Activated CD8-positive, alpha-beta memory T cell treated with anti-CD3 and anti-CD28 coated beads for 4 hours (primary cell): ENCODE measurements around the gene GDPD4.
"Not testable (repeated sequence)": the region's sequence is repeated elsewhere in the genome, so short reads cannot be mapped to it uniquely, and the experiment has no call there.

Source experiments
- DNase-seq, 2 donors: peaks; one replicate each; pipeline ENCODE4 v3.0.0-alpha.2; 2020; ENCODE audit warnings: low read depth in 2 of 2

GDPD4 gene, protein sequence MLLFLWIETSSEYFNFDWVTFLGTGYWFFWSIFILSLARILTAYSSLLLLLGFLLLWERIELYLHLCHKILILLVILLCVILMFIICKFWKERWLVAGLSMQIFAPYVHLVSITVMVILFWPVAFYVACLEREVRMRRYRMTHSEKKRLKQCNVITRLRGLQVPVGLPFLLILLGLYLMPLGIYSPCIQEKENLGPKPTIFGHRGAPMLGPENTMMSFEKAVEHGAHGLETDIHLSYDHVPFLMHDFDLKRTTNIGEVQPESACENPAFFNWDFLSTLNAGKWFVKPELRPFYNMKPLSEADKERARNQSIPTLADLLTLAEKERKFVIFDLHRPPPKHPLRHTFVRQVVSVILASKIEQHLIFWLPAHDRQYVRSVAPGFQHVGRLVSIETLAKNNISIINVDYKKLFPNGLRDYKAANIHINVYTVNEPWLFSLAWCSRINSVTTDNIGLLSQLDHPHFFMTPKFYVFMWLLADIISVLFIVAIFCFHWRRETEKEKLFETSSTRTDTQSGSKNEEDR

GRCh38 chr11:77301510-77301909 is at the start of gene GDPD4:
GDPD4 (minus strand) TSS chr11:77301686; CDS start chr11:77285137, 16,549 bp downstream.
- DNase-seq, result no peak

GRCh38 chr11:77347948-77348347 is 46.5 kb upstream of the GDPD4 start:
- DNase-seq, result no peak

GRCh38 chr11:77346906-77347603 is 45.6 kb upstream of the GDPD4 start:
- DNase-seq, result no peak

GRCh38 chr11:77345621-77346020 is 44.1 kb upstream of the GDPD4 start:
- no peak for DNase-seq

- DNase-seq, result no peak
Observed at GRCh38 chr11:77340501-77340900, 39.0 kb upstream of the GDPD4 start.

- DNase-seq, result no peak
Observed at GRCh38 chr11:77332259-77332658, 30.8 kb upstream of the GDPD4 start.

- DNase-seq, result no peak
Observed at GRCh38 chr11:77325159-77325558, 23.7 kb upstream of the GDPD4 start.

DNA sequence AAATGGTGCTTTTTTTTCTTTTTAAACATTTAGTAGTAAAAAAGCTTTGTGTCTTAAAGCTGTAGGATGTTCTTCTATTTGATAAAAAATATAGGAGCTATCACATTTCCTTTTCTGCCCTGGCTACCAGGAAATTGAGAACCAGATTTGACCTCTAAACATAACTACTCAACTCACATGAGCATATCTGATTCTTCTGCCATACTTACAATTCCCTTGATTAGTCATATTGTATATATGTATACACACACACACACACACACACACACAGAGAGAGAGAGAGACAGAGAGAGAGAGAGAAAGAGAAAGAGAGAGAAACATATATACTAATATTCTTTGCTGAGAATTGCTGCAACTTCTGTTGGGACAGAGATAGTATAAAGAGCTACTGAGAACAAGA is 23.0 kb upstream of the GDPD4 start:
- DNase-seq, result no peak

DNA sequence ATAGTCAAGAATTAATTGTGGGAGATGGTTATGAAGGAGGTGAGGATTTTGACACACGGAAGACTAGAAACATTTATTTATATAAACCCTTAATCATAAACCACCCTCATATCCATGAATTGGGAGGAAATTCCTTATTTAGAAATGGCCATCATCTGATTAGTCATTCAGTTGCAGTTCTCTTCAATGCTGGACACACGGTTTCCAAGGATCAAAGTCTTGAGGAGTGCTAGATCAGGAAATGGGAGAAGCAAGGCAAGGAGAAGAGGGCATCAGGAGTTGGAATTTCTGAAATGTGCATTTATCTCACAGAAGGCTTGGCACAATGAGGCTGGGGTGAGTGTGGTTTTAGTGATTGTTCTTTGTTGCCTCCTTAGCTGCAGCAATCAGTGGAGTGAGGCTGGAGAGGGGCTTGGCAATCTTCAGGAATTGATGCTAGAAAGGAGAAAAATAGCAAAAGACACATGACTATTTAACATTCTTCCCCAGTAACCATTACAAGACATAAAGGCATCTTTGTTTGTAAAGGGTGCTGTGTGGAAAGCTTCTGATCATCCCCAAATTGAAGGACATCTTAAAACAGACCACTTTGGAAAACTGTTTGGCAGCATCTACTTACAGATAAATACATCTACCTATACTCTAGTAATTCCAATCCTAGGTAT is 21.6 kb upstream of the GDPD4 start:
- no peak for DNase-seq

DNA sequence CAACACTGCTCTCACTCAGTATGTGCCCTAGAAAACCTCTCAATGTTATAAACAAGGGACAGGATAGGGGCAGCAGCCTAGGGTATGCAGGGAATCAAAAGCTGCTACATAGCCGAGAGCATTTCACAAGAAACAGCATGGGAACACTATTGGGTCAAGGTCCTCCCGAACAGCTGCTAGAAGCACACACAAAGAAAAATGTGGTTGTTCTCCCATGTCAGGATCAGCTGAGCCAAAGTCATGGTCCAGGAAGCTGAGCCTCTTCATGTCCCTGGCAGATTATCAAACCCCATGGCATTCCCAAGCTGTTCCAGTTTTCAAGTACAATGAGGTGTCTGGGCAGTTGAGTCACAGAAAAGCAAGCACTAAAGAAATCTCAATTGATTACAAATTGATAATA is 21.0 kb upstream of the GDPD4 start:
- DNase-seq, result no peak

GRCh38 chr11:77320351-77320750 is 18.9 kb upstream of the GDPD4 start:
- DNase-seq, result no peak

DNA sequence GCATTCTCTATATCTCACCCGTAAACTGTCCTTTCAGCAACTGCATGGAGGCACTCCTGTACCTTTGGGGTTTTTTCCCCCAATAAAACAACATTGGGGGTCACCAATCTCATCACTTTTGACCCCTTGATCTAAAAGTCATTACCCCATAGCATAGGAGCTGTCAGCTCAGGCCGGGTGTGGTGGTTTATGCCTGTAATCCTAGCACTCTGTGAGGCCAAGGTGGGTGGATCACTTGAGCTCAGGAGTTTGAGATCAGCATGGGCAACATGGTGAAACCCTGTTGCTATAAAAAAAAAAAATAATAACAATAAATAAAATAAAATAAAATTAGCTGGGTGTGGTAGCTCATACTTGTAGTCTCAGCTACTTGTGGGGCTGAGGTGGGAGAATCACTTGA is 17.1 kb upstream of the GDPD4 start:
- DNase-seq, result no peak

GRCh38 chr11:77316733-77317342 is 15.4 kb upstream of the GDPD4 start:
- no peak for DNase-seq

- no peak for DNase-seq
Observed at GRCh38 chr11:77312107-77312506, 10.6 kb upstream of the GDPD4 start.

DNA sequence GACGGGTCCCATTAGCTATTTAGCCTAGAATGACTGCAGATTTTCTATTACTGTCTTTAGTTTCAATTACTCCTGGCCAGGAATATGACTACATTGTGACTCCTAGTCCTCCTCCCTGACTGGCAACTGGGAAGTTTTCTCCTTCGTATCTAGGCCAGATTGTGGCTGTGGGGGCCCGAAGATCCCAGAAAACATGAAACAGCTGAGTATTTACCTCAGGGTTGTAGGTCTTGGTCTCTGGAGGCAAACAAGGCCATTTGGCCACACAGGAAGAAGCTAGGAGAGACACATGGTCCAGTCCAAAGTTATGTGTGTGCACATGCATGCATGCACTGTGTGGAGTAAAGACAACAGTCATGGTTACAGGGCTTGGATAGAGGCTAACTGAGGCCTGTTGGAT is 10.2 kb upstream of the GDPD4 start:
- DNase-seq, result no peak

DNA sequence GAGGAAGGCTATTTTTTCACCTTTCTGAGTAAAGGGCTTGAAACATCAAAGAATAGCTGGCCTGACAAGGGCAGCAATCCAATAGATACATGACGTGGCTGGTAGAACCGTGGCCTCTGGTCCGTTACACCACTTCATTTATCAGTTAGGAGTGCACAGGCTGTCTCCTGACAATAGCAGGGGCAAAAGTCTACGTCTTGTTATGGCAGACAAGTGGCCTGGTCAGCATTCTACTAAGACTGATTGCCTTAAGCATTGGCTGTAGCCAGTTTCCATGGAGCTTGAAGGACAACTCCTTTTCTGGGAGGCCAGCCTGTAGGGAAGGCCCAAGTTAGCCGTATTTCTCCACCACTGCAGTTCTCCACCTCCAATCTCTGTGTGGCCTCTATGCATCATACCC is 9.2 kb upstream of the GDPD4 start:
- no peak for DNase-seq

DNA sequence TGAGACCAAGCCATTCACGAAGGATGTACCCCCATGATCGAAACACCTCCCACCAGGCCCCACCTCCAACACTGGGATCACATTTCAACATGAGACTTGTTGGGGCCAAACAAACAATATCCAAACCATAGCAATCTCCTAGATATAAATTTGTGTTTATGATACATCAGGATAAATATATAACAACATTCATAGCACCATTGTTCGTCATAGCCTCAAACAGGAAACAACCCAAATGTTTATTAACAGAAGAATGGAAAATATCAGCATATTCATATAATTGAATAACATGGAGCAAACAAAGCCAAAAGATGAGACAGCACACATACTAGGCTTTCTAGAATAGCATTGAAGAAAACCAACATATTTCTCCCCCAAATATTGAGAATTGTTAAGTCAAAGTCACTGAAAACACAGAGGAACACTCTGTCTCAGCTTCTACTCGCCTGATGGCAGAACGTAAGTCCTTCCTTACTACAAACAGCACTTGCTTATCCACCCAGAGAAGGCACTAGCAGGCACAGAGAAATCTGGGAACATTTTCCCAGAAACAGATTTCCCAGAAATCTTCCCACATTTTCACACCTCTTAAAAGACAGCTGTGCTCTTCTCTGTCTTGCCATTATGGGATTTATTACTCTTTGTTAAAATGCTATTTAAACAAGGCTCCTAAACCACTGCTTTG is 8.1 kb upstream of the GDPD4 start:
- no peak for DNase-seq

DNA sequence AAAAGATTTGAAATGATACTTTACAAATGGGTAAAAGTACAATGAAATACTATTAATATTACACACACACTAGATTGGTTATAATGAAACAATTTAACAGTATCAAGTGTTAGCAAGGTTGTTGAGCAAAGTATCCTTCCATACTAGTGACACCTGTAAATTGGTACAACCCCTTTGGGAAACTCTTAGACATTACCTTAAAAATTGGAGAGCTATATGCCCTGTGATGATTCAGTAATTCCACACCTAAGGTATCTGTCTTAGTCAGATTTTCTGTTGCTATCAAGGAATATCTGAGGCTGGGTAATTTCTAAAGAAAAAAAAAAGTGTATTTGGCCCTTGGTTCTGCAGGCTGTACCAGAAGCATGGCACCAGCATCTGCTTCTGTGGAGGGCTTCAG is 7.4 kb upstream of the GDPD4 start:
- DNase-seq, result no peak

DNA sequence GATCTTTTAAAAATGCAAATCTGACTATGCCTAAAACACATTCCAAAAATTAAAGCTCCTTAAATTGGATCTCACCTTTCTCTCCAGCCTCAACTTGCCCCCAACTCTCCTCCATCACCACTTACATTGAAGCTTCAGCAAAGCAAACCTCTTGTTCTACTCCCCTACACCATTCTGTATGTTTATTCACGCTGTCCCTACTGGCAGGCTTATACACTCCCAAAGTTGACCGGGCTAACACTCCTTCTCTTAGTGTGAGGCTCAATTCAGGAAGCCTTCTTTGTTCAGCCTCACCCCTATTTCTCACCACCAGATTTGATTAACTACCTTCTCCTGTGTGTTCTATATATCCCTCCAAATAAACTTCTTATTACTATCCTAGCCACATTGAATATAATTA is 1.8 kb upstream of the GDPD4 start:
- no peak for DNase-seq

- no peak for DNase-seq
Observed at GRCh38 chr11:77302752-77303151, 1.3 kb upstream of the GDPD4 start.

GRCh38 chr11:77300695-77301094 is 791 bp downstream of the GDPD4 start:
- DNase-seq, result no peak

- DNase-seq, result not testable (repeated sequence)
Observed at GRCh38 chr11:77300028-77300427, 1.5 kb downstream of the GDPD4 start.
